HG02759 (cell line): ENCODE results near the gene ELP6.
"Not testable (repeated sequence)": the region's sequence is repeated elsewhere in the genome, so short reads cannot be mapped to it uniquely, and the experiment has no call there.

Experiments
- ATAC-seq: cut with Tn5 transposase; IDR thresholded peaks from one replicate; pipeline ENCODE4 v1.9.1; 2021; ENCODE audit warnings: mild to moderate bottlenecking, moderate library complexity; ENCODE audit not compliant: unreplicated experiment

Gene ELP6

DNA sequence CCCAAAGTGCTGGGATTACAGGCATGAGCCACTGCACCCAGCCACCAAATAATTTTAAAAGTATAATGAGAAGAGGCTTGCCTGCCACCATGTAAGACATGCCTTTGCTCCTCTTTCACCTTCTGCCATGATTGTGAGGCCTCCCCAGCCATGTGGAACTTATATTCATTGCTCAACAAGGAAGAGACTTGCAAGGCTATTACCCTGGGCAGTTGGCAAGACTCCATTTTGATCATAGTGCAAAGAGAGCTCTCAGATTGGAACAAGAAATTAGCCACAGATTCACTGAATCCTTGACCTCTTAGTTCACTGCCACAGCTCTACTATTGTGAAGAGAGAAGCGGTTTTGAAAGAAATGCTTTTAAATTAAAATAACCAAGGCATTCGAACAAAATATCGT lies 43.9 kb downstream of the ELP6 start:
- ATAC-seq = no peak

DNA sequence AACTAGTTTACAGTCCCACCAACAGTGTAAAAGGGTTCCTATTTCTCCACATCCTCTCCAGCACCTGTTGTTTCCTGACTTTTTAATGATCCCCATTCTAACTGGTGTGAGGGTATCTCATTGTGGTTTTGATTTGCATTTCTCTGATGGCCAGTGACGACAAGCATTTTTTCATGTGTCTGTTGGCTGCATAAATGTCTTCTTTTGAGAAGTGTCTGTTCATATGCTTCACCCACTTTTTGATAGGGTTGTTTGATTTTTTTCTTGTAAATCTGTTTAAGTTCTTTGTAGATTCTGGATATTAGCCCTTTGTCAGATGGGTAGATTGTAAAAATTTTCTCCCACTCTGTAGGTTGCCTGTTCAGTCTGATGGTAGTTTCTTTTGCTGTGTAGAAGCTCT lies 45.2 kb downstream of the ELP6 start:
- not testable (repeated sequence) for ATAC-seq

DNA sequence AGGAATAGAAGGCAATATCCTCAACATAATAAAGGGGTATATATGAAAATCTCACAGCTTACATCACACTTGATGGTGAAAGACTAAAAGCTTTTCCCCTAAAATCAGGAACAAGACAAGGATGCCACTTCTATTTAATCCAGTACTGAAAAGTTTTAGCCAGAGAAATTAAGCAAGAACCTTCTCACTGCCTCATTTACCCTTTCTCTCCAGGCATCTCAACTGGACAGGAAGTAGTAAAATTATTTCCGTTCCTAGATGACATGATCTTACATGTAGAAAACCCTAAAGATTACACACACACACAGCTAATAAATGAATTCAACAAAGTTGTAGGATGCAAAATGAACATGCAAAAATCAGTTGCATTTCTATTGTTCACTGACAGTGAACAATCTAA lies 48.9 kb downstream of the ELP6 start:
- ATAC-seq = no peak

DNA sequence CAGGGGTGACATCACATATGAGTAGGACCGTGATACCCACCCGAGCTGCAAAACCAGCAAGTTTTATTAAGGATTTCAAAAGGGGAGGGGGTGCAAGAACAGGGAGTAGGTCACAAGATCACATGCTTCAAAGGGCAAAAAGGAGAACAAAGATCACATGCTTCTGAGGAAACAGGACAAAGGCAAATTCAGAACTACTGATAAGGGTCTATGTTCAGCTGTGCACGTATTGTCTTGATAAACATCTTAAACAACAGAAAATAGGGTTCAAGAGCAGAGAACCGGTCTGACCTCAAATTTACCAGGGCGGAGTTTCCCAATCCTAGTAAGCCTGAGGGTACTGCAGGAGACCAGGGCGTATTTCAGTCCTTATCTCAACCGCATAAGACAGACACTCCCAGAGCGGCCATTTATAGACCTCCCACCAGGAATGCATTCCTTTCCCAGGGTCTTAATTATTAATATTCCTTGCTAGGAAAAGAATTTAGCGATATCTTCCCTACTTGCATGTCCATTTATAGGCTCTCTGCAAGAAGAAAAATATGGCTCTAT lies 53.9 kb downstream of the ELP6 start:
- ATAC-seq = not testable (repeated sequence)

DNA sequence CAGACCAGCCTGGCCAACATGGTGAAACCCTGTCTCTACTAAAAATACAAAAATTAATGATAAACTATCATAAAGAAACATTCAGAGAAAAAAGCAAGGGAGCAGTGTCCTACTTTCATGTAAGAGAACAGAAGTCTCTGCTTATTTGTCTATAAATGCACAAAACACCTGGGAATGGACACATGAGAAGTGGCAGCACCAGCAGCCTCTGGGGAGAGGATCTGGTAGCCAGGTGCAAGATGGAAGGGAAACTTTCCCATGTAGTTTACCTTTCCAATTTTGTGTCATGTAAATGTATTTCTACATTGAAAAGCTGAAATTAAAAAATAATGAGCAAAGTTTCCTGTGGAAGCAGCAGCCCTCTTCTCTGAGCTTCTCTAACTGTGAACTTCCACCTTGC lies 56.5 kb downstream of the ELP6 start:
- no peak for ATAC-seq

DNA sequence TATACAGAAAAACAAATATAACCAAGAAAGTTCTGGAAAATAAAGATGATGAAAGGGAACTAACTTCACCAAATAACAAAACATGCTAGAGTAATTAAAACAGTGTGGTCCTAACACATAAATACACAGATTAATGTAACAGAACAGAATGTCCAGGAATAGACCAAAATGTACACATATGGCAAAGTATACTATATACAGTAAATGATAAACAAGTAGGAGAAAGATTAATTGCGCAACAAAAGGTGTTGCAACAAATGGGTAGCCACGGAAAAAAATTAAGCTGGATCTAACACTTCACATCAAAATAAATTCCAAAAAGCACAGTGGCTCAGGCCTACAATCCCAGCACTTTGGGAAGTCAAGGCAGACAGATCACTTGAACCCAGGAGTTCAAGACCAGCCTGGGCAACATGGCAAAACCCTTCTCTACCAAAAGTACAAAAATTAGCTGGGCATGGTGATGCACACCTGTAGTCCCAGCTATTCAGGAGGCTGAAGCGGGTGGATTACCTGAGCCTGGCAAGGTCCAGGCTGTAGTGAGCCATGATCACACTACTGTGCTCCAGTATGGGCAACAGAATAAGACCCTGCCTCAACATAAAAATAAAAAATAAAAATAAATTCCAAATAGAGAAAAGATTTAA lies 57.6 kb downstream of the ELP6 start:
- ATAC-seq = no peak

DNA sequence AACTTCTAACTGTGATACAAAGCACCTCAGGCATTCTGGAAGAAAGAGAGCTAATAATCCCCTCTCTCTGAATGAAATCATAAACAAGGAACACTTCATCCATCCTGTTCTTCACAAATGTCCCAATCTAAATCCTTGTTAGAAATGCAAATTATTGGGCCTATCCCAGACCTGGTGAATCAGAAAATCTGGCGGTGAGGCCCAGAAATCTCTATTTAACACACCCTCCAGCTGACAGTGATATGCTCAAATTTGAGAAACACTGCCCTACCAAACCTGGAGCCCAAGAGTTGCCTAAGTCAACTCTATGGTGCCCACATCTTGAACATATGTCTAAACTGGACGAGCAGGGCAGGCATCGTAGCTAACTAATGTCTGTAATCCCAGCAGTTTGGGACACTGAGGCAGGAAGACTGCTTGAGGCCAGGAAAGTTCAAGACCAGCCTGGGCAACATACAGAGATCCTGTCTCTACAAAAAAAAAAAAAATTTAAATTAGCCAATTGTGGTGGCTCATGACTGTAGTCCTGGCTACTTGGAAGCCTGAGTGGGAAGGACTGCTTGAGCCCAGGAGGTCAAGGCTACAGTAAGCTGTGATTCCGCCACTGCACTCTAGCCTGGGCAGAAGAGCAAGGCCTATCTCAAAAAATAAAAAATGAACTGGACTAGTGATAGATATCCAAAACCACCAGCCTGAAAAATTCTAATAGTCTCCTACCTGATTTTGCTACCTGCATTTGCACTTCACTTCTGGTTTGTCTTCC lies 60.9 kb downstream of the ELP6 start:
- no peak for ATAC-seq
